Activated CD8-positive, alpha-beta memory T cell treated with anti-CD3 and anti-CD28 coated beads for 4 hours (primary cell): ENCODE results near the gene JMJD8.

Source experiments
- DNase-seq, 2 donors: peaks; one replicate each; pipeline ENCODE4 v3.0.0-alpha.2; 2020; ENCODE audit warnings: low read depth in 2 of 2

Gene JMJD8

DNA sequence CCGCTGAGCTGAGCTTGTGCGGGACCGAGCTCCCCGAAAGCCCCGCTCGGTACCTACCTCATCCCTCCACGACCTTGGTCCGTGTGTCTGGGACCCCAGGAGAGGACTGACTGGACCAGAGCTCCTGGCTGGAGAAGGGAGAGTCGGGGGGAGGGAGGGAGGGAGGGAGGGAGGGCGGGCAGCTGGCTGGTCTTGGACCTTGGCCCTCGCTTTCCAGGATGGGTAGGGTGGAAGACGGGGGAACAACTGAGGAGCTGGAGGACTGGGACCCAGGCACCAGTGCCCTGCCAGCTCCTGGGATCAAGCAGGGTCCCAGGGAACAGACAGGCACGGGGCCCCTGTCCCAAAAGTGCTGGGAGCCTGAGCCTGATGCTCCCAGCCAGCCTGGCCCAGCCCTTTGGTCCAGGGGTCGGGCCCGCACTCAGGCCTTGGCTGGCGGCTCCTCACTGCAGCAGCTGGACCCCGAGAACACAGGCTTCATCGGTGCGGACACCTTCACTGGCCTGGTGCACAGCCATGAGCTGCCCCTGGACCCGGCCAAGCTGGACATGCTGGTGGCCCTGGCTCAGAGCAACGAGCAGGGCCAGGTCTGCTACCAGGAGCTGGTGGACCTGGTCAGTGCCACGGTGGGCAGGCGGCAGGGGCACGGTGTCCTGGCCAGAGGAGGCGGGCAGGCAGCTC lies 8.1 kb downstream of the JMJD8 start:
- no peak for DNase-seq

DNA sequence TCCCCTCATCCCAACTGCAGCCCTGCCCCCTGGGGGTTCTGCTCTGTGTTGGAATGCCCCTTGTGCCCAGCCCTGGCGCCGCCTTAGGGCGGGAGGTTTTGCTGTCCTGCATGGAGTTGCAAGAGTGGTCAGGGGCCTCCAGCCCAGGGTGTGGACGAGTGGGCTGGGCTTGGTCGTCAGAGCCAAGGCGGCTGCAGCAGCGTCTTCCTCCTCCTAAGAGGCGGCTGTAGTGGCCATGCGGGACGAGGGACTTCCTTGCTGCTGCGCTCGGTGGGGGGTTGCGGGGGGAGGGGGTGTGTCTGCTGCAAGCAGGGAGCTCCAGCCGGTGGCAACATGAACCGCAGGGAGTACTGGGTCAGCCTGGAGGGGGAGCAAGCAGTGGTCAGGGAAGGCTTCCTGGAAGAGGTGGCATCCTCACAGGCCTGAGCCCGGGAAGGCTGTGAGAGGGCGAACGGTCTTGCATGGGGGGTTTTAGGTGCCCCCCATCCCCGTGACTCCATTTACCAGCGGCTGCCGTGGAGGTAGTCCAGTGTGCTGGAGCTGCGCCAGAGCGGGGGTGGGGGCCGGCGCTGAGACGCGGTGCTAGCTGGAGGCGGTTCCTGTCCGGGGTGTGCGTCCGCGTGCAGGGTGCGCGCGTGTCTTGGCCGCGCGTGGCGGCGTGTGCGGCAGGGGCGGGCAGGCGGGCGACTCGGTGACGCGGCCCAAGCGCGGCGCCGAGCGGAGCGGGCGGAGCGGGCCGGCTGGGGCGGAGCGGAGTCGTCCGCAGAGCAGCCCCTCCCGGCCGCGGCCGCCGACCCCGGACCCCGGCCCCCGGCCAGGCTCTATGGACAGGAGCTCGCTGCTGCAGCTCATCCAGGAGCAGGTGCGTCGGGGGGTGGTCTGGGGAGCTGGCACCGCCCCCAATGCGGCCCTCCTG lies 8.9 kb downstream of the JMJD8 start, which contains the start of gene RHBDL1:
Gene RHBDL1 (plus strand): TSS at position 704 of the 916 bp plus-strand sequence. CDS start 120 bp downstream, at position 824.
- no peak for DNase-seq

DNA sequence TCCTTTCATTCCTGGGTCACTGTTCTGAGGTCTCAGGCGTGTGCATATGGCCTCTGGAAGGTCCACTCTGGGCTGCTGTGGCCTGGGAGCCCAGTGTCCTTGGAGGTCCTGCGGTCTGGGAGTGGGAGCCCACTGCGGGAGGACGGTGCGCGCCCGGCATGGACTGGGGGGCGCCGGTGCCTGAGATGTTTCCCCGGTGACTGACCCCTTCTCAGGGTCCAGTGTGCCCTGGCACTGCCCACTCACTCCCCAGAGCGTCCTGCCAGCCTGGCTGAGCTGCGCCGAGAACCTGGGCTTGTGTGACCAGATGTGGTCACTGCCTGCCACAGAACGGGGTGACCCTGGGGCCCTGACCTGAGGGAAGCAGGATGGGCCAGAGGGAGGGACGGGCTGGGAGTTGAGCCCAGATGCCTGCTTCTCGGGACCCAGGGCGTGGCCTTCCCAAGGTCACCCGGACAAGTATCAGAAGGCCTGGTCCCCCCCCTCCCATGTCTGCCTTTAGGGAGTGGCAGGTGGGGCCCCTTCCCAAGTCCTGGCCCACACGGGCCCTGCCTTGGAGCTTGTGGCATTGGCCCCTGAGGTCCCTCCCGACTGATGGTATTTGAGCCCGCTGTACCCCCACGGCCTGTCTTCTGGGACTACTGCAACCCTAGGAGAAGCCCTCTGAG lies 9.8 kb downstream of the JMJD8 start:
- DNase-seq = no peak

DNA sequence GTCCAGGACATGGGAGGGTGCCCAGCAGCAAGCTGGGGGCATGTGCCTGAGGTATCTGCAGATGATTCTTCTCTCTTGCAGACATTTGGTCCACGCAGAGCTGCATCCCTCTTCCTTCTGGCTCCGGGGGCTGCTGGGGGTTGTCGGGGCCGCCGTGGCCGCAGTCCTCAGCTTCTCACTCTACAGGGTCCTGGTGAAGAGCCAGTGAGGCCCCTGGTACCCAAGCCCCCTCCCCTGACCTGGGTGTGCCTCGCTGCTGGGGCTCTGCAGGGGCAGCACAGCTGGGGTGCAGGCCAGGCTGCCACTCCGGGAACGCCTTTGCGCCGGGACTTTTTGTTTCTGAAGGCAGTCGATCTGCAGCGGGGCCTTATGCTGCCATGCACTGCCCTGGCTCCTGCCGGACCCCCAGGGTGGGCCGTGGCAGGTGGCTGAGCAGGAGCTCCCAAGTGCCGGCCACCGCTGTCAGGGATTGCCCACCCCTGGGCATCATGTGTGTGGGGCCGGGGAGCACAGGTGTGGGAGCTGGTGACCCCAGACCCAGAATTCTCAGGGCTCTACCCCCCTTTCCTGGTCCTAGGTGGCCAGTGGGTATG lies 10.6 kb downstream of the JMJD8 start:
- no peak for DNase-seq

DNA sequence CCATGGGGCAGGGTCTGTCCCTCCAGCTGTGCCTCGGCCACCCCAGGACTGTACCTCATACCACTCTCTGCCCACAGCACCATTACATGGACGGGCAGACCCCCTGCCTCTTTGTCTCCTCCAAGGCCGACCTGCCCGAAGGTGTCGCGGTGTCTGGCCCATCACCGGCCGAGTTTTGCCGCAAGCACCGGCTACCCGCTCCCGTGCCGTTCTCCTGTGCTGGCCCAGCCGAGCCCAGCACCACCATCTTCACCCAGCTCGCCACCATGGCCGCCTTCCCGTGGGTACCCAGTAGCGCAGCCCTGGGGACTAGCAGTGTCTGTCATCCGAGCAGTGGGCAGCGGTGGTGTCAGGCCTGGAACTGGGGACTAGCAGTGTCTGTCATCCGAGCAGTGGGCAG lies 11.3 kb downstream of the JMJD8 start:
- no peak for DNase-seq

DNA sequence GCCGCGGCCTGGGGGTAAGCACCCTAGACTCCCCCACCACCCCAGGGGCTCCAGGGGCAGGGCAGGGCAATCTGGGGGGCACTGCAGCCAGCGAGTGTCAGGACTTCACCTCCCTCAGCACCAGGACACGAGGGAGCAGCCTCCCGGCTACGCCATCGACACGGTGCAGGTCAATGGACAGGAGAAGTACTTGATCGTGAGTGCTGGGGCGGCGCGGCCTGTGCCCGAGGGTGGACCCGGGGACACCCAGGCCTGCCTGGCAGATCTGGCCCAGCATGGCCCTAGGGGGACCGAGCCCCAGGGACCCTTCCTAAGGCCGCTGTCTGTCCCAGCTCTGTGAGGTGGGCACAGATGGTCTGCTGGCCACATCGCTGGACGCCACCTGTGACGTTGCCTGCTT lies 11.8 kb downstream of the JMJD8 start:
- no peak for DNase-seq

DNA sequence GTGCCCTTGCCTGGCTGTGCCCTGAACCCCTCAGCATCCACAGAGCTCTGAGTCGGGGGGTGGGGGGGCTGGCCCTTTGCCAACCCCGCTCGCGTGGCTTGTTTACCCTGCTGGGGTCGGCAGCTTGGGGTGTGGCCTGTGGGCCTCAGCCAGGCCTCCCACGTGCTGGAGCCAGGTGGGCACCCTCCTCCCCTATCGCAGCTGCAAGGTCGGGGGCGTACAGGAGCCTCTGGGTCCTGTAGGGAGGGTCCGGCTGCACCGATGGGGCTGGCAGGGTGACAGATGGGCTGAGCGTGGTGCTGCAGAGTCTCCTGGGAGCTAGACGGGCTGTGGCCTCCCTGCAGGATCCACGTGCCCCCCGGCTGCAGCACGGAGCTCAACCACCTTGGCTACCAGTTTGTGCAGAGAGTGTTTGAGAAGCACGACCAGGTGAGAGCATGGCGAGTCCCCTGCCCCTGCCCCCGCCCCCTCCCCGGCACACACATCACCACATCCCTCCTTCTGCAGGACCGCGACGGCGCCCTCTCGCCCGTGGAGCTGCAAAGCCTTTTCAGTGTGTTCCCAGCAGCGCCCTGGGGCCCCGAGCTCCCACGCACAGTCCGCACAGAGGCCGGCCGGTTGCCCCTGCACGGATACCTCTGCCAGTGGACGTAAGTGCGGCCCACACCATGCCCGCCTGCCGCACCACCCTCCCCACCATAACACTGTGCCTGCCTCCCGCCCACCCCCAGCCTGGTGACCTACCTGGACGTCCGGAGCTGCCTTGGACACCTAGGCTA lies 12.6 kb downstream of the JMJD8 start:
- DNase-seq = no peak

DNA sequence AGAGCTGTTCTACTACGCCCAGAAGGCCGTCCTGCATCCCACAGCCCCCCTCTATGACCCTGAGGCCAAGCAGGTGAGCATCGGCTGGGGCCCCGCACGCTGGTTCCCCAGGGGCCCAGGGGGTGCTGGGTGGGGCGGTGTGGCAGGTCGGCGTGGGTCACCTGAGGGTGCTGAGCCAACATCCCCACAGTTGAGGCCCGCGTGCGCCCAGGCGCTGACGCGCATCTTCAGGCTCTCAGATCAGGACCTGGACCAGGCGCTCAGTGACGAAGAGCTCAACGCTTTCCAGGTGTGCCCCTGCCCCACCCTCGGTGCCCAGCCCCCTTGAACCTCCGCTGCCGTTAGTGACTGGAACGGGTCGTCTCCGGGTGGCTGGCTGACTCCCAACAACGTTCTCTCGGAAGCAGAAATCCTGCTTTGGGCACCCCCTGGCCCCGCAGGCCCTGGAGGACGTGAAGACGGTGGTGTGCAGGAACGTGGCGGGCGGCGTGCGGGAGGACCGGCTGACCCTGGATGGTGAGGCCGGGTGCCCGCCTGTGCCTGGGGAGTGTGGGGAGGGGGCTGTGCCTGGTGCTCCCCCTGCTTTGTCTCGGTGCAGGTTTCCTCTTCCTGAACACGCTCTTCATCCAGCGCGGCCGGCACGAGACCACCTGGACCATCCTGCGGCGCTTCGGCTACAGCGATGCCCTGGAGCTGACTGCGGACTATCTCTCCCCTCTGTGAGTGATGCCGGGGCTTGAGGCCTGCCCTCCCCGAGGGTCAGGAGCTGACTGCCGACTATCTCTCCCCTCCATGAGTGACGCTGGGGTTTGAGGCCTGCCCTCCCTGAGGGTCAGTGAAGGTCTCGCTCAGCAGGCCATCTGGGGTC lies 13.4 kb downstream of the JMJD8 start:
- no peak for DNase-seq

DNA sequence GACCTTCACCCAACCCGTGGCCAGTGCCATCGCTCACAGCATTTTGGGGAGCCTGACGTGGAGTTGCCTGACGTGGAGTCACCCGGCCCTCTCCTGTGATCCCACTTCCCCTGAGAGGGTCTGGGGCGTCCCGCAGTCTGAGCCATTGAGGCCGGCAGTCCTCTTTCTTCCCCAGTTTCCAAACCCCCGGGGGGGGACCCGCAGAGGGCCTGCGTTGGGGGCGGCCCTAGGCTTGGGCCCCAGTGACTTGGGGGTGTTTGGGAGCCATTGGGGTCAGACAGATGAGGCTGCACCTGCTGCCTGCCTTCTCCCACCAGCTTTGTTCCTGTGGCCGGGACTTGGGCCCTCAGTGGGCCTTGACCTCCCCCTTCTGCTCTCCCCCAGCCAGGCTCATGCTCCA lies 14.5 kb downstream of the JMJD8 start:
- no peak for DNase-seq

DNA sequence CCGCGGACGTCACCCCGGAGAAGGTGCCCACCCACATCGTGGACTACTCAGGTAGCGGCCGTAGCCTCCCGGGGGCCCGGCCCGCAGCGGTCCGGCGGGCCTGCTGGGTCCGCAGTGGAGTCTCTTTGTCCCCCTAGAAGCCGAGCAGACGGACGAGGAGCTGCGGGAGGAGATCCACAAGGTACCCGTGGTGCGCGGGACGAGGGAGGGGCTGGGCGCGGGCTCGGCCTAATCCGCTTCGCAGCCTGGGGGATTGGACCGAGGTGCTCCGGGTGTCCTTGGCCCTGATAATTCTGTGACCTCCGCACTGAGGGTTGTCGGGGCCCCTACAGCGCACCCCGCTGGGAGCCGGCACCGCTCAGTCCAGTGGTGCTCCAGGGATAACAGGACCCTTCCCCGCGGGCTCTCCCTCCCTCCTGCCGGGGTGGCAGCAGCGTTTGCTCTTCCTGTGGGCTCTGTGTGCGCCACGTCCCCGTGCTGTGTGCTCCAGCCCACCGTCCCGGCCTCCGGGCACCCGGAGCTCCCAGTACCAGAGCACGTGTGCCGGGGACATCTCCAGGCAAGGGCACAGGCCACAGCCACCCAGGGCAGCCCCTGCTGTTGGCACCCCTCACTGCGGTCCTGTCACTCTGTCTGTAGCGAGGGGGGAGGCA lies 15.5 kb downstream of the JMJD8 start:
- DNase-seq = no peak

DNA sequence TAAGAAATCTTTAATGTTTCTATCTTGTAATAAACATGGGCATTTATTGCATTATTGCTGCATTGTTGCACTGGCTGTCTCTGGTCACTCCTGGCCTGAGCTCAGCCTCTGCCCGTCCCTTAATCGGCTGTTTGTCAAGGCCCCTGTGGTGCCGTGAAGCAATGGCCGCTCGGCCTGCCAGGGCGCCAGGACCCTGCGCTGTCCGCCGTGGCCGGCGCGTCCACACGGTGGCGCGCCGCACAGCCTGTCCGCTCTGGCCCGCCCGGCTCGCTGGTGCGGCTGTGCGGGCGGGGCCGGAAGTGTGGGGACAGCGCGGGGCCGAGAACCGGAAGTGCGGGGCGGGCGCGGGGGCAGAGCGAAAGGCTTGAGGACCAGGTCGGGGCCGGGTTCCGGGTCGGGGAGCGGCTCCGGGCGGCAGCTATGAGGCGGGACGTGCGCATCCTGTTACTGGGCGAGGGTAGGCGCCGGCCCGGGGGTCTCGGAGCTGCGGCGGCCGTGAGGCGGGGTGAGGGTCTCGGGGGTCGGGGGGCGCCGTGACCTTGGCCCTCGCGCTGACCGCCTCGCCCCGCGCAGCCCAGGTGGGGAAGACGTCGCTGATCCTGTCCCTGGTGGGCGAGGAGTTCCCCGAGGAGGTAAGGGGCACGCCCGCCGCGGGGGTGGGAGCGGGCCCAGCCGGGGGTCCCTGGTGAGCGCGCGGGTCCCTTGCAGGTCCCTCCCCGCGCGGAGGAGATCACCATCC lies 16.2 kb downstream of the JMJD8 start, which contains the start of gene RHOT2:
Gene RHOT2 (plus strand): TSS at position 353 of the 739 bp plus-strand sequence. CDS start 68 bp downstream, at position 421.
- peak; percentile 77 to 86 for DNase-seq

DNA sequence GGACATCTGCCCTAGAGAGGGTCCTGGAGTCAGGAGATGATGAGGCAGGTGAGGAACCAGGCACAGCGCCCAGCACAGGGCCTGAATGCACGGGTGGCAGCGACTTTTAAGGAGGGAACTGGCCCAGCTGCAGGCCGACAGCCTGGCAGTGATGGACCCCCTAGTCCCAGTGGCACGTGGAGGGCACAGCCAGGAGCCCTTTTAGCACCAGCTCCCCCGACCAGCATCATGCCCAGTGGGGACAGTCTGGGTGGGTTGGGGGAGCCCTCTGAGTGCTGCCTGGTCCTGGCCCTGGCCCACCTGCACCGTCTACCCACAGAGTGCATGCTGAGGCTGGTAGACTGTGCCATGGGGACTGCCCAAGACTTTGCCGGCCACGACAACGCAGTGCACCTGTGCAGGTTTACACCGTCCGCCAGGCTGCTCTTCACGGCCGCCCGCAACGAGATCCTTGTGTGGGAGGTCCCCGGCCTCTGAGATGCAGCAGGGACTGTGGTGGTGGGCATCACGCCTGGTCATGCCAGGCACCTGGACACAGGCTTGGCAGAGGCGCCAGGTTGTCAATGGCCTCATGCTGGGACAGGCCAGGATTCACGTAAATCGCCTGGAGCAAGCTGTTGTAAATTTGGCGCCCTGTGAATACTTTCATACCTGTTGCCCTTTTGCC lies 16.9 kb downstream of the JMJD8 start:
- DNase-seq = no peak

DNA sequence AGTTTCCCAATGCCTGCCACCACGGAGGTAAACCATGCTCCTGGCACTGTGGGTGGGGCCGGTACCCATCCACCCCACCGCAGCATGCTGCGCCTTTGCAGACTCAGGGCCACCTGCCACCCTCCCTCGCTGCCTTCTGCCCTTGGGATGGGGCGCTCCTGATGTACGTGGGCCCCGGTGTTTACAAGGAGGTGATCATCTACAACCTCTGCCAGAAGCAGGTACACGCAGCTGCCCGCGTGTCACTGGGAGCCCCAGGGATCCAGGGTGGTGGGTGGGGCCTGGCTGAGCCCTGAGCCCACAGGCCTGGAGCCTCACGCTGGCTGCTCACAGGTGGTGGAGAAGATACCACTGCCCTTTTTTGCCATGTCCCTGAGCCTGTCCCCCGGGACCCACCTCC lies 17.6 kb downstream of the JMJD8 start:
- DNase-seq = no peak

DNA sequence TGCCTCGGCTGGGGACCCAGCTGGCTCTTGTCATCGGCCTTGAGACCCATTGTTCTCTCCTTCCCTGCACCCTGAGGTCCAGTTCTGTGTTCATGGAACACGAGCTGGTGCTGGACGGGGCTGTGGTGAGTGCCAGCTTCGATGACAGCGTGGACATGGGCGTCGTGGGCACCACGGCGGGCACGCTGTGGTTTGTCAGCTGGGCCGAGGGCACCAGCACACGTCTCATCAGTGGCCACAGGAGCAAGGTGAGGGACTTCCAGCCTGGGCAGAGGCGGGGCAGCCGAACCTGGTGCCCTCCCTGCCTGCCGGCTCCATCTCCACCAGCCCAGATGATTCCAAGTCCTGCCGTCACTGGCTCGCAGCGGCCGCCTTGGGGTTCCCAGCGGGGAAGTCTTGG lies 21.5 kb downstream of the JMJD8 start:
- no peak for DNase-seq

DNA sequence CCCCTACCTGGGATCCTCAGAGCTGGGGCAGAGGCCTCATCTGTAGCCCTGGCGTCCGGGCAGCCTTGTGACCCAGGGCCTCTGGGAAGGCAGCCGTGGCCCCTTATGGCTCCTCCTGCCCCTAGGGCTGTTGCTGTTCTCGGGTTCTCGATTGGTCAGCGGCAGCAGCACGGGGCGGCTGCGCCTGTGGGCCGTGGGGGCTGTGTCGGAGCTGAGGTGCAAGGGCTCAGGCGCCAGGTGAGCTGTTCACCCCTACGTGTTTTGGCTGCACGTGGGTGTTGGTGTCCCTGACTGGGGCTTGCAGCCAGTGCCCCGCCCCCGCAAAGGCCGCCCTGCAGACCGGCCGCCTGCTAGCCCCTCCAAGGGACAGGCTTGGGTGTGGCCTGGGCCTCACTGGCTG lies 22.0 kb downstream of the JMJD8 start:
- DNase-seq = no peak

DNA sequence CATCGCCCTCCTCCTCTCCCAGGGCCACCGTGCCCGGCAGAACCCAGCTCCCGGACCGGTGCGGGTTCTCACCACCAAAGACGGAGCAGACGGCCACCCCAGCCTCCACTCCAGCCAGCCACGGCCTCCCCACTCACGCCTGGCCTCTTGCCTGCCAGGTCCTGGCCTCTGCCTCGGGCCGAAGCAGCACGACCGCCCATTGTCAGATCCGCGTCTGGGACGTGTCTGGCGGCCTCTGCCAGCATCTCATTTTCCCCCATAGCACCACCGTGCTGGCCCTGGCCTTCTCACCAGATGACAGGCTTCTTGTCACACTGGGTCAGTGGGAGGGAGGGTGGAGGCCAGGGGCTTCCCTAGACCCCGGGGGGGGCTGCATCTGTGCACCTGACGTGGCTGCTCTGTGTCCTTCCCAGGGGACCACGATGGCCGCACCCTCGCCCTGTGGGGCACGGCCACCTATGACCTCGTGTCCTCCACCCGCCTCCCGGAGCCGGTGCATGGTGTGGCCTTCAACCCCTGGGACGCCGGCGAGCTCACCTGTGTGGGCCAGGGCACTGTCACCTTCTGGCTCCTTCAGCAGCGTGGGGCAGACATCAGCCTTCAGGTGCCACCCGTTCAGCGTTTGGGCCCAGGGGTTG lies 22.8 kb downstream of the JMJD8 start:
- DNase-seq = no peak

DNA sequence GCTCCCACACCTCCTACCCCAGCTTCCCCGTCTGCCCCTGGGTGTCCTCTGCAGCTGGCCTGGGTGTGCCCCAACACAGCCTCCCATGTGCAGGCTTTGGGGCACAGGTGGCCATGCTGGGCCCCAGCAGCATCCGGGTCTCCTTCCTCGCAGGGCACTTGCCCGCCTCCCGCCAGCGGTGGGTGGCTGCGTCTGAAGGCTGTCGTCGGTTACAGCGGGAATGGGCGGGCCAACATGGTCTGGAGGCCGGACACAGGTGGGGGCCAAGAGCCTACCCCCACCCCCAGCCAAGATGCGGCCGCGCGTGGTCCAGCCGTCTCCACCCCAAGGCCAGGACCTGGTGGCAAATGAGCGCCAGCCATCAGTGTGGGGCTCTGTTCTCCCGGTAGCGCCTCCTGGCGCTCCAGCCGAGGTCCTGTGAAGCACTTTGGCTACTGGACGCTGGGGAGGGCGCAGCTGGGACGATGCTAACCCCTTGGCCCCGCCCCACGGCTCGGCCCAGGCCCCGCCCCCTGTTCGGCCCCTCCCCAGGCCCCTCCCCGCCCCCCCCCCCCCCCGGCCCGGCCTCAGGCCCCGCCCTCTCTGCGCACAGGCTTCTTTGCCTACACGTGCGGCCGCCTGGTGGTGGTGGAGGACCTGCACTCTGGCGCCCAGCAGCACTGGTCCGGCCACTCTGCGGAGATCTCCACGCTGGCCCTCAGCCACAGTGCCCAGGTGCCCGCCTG lies 23.5 kb downstream of the JMJD8 start:
- peak in 1 of 2 donors; percentile 34 for DNase-seq
